KOPT-K1 (cell line): ENCODE results near the gene TCIRG1.

ENCODE experiments used
- H3K27ac ChIP-seq: fragments of 200-600 bp; sonication (generic); 2 replicates; pipeline ENCODE4 v1.5.1; 2016; ENCODE audit warnings: antibody characterized with exemption, mild to moderate bottlenecking, low read depth, low read length; ENCODE audit not compliant: poor library complexity, severe bottlenecking
- H3K36me3 ChIP-seq: fragments of 200-600 bp; sonication (generic); 2 replicates; pipeline ENCODE4 v1.5.1; 2017; ENCODE audit warnings: antibody characterized with exemption, mild to moderate bottlenecking, low read length, moderate library complexity; ENCODE audit not compliant: insufficient read depth
- H3K9me3 ChIP-seq: fragments of 200-600 bp; sonication (generic); 2 replicates; pipeline ENCODE4 v1.5.1; 2017; ENCODE audit warnings: antibody characterized with exemption, low read length, mild to moderate bottlenecking; ENCODE audit not compliant: insufficient read depth, poor library complexity, severe bottlenecking

Gene TCIRG1

DNA sequence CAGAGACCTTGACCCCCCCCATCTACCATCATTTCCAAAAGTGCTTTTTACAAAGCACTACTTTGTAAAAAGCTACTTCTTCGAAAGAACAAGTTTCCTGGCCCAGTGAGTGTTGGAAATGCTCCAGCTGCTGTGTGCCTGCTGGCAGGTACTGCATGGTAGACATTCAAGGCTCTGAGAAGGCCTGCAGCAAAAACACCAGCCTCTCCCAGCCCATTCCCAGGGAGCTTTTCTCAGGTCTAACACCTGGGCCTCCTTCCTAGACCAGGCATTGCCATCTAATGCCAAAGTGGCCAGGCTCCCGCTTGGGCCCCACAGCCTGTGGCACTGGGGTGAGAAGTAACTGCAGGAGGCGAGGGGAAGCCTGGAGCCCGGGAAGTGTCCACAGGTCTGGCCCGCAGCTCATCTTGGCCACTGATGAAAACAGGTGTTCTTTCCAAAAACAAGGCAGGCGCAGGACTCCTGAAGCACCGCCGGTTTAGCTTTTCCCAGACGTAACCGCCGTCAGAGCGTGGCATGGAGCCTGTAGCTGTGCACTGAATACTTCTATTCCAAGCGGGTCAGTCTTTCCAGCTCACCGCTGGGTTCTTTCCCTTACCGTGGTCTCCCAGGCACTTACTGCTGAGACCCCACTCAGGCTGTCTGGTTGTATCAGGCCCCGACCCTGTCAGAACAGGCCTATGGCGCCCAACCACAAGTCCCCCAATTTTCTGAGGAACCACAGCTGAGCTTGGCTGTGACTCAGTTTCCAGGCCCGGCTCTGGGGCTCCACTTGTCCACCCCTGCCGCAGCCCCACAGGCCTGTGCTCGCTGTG lies 1.2 kb upstream of the TCIRG1 start:
- Histone ChIP-seq H3K27ac (peak overlapping the region; percentile 80), H3K9me3 (no peaks in the 10 kb centered on the region), H3K36me3 (peaks cover 30% of the 10 kb centered on the region)

DNA sequence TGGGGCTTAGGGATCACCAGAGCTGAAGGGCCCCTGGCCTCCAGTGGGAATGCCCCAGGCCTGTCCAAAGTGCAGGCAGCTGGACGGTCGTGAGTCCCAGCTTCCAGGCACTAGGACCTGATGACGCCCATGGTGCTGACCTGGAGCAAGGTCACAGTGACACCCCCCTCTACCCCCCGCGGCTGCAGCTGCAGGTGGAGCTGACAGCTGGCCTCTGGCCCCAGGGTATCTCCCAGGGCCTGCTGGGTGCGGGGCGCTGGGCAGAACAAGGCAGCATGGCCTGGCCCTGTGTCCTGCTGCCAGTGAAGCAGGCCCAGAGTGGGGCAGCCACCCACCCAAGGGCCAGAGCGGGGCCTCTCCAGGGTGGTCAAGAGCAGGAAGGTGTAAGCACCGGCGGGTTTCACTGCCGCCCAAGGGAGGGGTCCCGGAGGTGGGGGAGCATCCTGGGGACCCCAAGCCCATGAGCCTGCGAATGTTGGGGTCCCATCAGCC lies 553 bp upstream of the TCIRG1 start:
- peak overlapping the region; percentile 80 for H3K27ac ChIP-seq
- H3K9me3 ChIP-seq, result no peaks in the 10 kb centered on the region
- H3K36me3 ChIP-seq, result peaks cover 30% of the 10 kb centered on the region

DNA sequence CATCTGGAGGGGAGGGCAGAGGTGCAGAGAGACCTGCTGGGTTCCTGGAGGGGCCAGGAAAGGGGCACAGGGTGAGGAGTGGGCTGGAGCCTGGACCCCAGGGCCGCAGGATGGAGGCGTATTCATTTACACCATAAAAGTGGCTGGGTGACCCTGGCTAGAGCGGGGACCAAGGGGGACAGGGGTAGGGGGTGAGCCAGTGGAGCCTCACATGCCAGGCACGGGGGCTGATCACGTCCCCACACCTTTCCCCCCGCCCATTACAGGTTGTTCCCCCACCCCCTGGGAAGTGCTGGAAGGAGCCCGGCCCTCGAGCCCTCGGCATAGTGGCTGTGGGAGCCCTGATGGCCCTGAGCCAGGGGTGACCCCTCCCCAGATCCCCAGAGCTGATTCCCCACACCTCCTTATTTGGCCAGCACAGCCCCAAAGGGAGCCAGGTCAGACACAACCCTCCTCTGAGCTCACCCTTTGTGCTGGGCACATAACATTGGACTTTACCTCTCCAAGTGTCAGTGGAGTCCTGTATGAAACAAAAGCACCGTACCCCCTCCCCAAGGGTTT lies 781 bp downstream of the TCIRG1 start:
- H3K27ac ChIP-seq, result peak overlapping the region; percentile 80
- H3K9me3 ChIP-seq, result no peaks in the 10 kb centered on the region
- H3K36me3 ChIP-seq, result peaks cover 29% of the 10 kb centered on the region

DNA sequence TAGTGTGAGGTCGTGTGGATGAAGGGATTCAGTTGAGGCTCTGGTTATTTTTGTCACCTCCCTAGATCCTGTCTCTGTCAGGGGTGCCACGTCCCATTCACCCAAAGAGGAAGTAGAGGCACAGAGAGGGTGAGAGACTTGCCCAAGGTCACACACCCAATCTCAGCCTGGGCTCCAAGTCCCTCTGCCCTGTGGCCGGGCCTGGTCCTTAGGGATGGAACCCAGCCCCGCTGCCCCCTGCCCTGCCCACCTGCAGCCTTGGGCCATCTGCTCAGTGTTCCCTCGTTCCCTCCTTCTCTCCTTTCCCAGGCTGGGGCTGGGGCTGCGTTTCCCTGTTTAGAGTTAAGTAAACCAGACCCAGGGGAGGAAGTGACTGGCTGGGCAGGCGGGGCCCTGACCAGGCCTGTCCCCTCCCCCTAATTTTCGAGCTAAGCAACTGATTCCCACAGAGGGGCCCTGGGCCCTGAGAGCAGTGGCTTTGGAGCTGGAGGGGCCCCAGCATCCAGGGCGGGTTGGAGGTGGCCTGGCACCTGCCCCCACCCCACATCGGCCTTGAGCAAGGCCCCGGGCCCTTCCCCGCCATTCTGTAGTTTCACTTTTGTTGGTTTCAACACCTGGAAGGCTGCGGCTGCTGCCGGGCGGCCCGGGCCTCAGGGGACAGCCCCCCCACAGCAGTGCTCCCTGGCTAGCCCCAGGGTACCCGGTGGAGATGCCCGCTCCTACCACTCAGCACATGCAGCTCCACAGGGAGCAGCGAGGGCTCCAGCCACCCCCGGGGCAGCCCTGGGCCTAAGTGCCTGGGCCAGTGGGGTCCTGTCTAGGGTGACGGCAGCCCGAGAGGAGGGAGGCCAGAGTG lies 1.5 kb downstream of the TCIRG1 start:
- Histone ChIP-seq H3K36me3 (peaks cover 36% of the 10 kb centered on the region), H3K9me3 (no peaks in the 10 kb centered on the region), H3K27ac (peak overlapping the region; percentile 80)

DNA sequence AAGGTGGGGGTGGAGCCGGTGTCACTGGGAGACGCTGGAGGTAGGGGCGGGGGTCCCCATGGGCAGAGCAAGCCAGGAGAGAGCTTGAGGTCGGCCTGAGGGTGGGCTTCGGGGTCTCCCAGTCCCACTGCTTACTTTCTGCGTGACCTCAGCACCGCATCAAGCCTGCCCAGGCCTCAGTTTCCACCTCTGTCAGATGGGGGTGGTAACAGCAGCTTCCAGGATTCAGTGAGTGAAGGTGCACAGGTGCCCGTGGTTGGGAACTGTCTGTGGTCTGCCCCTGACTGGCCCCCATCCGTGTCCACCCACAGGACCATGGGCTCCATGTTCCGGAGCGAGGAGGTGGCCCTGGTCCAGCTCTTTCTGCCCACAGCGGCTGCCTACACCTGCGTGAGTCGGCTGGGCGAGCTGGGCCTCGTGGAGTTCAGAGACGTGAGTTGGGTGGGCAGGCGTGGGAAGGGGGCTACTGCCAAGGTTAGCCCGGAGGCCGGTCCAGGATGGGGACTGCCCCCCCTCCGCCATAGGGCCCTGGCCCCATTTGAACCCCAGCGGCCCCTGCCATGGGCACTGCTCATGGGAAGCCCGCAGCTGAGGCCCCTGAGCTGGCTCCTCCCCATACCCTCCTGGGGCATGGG lies 2.2 kb downstream of the TCIRG1 start:
- Histone ChIP-seq H3K36me3 (peaks cover 44% of the 10 kb centered on the region), H3K9me3 (no peaks in the 10 kb centered on the region), H3K27ac (peak overlapping the region; percentile 80)

DNA sequence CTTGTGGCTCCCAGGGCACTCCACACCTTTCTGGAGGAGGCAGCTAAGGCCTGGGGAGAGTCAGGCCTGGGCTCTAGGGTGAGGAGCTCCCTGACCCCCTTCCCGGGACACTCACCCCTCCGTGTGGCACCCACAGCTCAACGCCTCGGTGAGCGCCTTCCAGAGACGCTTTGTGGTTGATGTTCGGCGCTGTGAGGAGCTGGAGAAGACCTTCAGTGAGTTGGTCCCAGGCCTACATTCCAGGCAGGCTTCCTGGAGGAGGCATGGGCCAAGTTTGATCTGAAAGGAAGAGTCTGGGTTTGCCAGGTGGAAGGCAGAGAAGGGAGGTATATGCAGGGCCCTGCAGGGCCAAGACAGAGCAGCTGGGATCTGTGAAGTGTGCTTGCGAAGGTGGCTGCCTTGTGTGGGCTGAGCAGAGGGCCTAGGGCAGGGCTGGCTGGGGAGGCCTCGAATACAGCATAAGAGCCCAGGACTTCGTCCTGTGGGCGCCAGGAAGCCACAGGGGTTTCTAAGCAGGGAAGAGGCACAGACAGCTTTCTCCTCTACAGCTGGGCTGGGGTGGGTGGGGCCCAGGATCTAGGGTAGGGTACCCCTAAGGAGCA lies 2.9 kb downstream of the TCIRG1 start:
- Histone ChIP-seq H3K9me3 (no peaks in the 10 kb centered on the region), H3K27ac (peak overlapping the region; percentile 80), H3K36me3 (peaks cover 50% of the 10 kb centered on the region)

DNA sequence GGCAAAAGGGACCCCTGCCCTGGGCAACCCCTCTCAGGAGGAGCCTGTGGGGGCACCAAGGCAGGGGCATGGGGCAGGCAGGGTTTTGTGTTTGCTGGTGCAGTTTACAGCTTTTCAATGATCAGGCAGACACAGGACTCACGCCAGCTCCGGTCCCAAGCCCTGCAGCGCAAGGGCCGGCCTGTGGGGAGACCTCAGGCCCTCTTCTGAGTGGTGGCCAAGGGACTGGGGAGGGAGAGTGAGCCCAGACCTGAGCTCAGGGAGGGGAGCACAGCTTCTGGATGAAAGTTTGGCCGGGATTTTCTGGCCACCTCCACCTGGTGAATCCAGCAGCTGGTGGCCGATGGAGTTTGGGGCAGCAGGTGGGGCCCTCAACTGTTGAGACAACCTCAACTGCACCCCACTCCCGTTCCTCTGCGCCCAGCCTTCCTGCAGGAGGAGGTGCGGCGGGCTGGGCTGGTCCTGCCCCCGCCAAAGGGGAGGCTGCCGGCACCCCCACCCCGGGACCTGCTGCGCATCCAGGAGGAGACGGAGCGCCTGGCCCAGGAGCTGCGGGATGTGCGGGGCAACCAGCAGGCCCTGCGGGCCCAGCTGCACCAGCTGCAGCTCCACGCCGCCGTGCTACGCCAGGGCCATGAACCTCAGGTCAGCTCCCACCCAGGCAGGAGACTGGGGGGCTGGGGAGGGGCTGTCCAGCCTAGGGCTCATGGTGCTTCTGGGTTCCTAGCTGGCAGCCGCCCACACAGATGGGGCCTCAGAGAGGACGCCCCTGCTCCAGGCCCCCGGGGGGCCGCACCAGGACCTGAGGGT lies 3.6 kb downstream of the TCIRG1 start:
- Histone ChIP-seq H3K9me3 (no peaks in the 10 kb centered on the region), H3K36me3 (peaks cover 57% of the 10 kb centered on the region), H3K27ac (peak overlapping the region; percentile 80)

DNA sequence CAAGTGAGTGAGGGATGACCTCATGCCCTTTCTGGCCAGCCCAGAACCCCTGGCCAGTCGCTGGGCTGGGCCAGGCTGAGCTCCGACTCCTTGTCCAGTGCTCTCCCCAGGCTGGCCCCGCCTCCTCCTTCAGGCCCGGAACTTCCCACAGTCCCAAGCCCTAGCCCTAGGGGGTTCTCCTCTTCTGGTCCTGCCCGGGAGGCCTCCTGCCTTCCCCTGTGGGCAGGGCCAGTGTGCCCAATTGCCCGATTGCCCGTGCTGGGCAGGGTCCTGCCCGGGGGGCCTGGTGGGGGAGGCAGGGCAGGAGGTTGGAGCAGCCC lies 4.2 kb downstream of the TCIRG1 start:
- H3K27ac ChIP-seq, result no peak overlapping the region
- H3K9me3 ChIP-seq, result no peaks in the 10 kb centered on the region
- peaks cover 62% of the 10 kb centered on the region for H3K36me3 ChIP-seq

DNA sequence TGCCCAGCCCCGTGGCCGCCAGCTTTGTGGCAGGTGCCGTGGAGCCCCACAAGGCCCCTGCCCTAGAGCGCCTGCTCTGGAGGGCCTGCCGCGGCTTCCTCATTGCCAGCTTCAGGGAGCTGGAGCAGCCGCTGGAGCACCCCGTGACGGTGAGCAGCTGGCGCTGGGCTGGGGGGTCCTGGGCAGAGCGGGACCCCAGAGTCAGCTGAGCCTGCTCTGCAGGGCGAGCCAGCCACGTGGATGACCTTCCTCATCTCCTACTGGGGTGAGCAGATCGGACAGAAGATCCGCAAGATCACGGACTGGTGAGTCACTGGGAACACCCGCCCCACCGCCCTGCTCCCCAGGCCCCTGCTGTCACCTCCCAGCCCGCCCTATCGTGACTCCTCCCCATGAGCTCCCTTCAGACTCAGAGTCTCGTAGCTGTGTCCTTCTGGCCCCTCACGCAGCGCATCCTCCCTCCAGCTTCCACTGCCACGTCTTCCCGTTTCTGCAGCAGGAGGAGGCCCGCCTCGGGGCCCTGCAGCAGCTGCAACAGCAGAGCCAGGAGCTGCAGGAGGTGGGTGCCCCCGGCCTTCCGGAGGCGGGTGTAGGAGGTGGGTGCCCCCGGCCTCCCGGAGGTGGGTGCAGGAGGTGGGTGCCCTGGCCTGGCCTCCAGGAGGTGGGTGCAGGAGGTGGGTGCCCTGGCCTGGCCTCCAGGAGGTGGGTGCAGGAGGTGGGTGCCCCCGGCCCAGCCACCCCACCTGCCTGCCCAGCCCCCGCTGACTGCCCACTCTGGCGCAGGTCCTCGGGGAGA lies 4.7 kb downstream of the TCIRG1 start:
- H3K36me3 ChIP-seq, result peaks cover 68% of the 10 kb centered on the region
- no peaks in the 10 kb centered on the region for H3K9me3 ChIP-seq
- no peak overlapping the region for H3K27ac ChIP-seq

DNA sequence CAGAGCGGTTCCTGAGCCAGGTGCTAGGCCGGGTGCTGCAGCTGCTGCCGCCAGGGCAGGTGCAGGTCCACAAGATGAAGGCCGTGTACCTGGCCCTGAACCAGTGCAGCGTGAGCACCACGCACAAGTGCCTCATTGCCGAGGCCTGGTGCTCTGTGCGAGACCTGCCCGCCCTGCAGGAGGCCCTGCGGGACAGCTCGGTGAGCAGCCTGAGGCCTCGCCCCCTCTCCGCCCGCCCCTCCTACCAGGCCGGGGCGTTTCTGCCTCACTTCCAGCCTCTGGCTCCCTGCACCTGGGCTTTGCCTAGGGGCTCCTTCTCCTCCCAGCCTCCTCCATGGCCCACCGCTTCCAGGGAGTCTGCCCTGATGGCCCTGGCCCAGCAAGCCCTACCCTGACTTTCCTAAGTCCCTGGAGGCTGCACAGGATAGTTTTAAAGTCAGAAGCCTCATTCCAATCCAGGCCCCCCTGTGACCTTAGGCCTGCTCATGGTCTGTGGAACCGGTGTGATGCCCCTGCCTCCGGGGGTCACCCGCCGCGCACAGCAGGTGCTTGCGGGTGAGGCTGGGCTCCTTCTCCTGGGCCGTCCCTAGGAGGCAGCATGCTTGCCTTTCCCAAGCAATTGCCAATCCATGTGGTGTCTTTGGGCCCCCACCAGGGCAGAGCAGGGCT lies 5.5 kb downstream of the TCIRG1 start:
- no peaks in the 10 kb centered on the region for H3K9me3 ChIP-seq
- no peak overlapping the region for H3K27ac ChIP-seq
- H3K36me3 ChIP-seq, result peaks cover 75% of the 10 kb centered on the region

DNA sequence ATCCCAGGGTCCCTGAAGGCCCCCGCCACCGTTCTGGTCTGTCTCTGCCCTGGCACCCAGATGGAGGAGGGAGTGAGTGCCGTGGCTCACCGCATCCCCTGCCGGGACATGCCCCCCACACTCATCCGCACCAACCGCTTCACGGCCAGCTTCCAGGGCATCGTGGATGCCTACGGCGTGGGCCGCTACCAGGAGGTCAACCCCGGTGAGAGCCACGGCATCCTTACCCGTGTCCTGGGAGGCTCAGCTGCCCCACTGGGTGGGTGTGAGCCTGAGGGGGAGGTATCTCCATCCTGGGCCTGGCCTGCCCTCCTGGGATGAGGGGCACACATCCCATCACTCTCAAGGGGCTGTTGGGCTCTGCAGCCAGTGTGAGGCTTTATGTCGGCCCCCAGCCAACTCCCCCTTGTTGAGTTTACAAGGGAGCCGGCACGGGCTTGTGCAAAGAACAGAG lies 6.1 kb downstream of the TCIRG1 start:
- Histone ChIP-seq H3K9me3 (no peaks in the 10 kb centered on the region), H3K36me3 (peaks cover 82% of the 10 kb centered on the region), H3K27ac (no peak overlapping the region)

DNA sequence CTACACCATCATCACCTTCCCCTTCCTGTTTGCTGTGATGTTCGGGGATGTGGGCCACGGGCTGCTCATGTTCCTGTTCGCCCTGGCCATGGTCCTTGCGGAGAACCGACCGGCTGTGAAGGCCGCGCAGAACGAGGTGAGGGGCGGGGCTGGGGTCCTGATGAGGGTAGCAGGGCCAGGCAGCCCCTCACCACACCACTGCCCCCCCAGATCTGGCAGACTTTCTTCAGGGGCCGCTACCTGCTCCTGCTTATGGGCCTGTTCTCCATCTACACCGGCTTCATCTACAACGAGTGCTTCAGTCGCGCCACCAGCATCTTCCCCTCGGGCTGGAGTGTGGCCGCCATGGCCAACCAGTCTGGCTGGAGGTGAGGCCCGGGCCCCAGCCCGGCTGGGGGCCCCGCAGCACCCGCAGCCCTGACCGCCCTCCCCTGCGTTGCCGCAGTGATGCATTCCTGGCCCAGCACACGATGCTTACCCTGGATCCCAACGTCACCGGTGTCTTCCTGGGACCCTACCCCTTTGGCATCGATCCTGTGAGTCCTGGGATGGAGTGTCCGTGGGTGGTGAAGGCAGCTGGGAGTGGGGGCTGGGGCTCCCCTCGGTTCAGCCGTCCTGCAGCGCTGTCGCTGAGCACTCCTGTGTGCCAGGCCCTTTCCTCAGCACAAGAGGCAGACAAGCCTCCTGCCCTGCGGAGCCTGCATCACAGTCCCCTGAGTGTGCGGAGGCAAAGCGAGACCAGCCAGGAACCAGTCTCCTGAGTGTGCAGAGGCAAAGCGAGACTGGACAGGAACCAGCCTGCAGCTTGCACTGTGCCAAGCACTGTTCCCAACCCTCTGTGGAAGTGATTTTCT lies 8.8 kb downstream of the TCIRG1 start:
- Histone ChIP-seq H3K9me3 (no peaks in the 10 kb centered on the region), H3K27ac (no peak overlapping the region), H3K36me3 (peaks cover 99% of the 10 kb centered on the region)
